ENCODE data around the gene TEF.
A peak's percentile ranks its signal among the peaks of the same experiment; 100 is the strongest.

- TF ChIP-seq TCF12 (IDR thresholded peaks at IDR 0.05; ENCODE audit: low read depth) (peak; percentile 79; the same call in 1 of the 2 replicates), CREB1 (IDR thresholded peaks at IDR 0.05; ENCODE audit: low read depth) (no peak), RAD21 (IDR thresholded peaks at IDR 0.05; ENCODE audit: low read depth) (peak; percentile 26), CEBPB (IDR thresholded peaks at IDR 0.05) (no peak), YY1 (IDR thresholded peaks at IDR 0.05; ENCODE audit: low read depth) (peak; percentile 73), MAX (IDR thresholded peaks at IDR 0.05) (peak; percentile 98), EP300 (IDR thresholded peaks at IDR 0.05; ENCODE audit: borderline replicate concordance) (peak; percentile 37; the same call in 1 of the 2 replicates), TAF1 (IDR thresholded peaks at IDR 0.05; ENCODE audit: low read depth) (no peak), ZBTB7A (IDR thresholded peaks at IDR 0.05; ENCODE audit: low read depth) (peak; percentile 57; the same call in 1 of the 2 replicates), USF1 (IDR thresholded peaks at IDR 0.05) (peak; percentile 99), REST (IDR thresholded peaks at IDR 0.05; ENCODE audit: low read depth) (no peak), FOXM1 (IDR thresholded peaks at IDR 0.05; ENCODE audit: borderline replicate concordance, low read depth) (no peak)
Measured at GRCh38 chr22:41367039-41367679, 14.6 kb upstream of the TEF start.

All from Ishikawa (cell line).